Heart left ventricle (tissue), 16 donors: Measurements from ENCODE around the gene CAPN2. TPM values are rescaled to one million over a fixed set of nuclear protein-coding genes. Genes with fewer than 3 reads are reported as not detected.
A peak's percentile ranks its signal among the peaks of the same experiment; 100 is the strongest.

Experiments
- ATAC-seq, 4 donors: fragments of 200-7000 bp; cut with Tn5 transposase; one replicate each; pipeline ENCODE4 v1.9.1; 2020 to 2022; ENCODE audit warnings: moderate library complexity in 4 of 4, mild to moderate bottlenecking in 3 of 4, moderate number of reproducible peaks in 1 of 4
- DNase-seq, 5 donors: peaks; one replicate each; pipeline ENCODE4 v3.0.0-alpha.2; 2020
- H3K27ac ChIP-seq, 12 donors: fragments of 200-600 bp; sonication (generic) in 4 of 12; one replicate each; pipeline versions ENCODE4 v1.5.0 to v1.8.0; 2016 to 2022; ENCODE audit warnings: mild to moderate bottlenecking in 2 of 12
- H3K27me3 ChIP-seq, 9 donors: fragments of 200-600 bp; sonication (generic) in 2 of 9; one replicate each; pipeline versions ENCODE4 v1.5.1 to v1.8.0; 2016 to 2022; ENCODE audit warnings: mild to moderate bottlenecking in 3 of 9
- H3K36me3 ChIP-seq, 9 donors: fragments of 200-600 bp; sonication (generic) in 2 of 9; one replicate each; pipeline versions ENCODE4 v1.5.0 to v1.8.0; 2018 to 2022; ENCODE audit warnings: mild to moderate bottlenecking in 2 of 9
- H3K4me1 ChIP-seq, 12 donors: fragments of 200-600 bp; sonication (generic) in 4 of 12; one replicate each; pipeline versions ENCODE4 v1.5.0 to v1.8.0; 2016 to 2022; ENCODE audit warnings: mild to moderate bottlenecking in 3 of 12
- H3K4me3 ChIP-seq, 12 donors: fragments of 200-600 bp; sonication (generic) in 4 of 12; one replicate each; pipeline versions ENCODE4 v1.5.0 to v1.8.0; 2017 to 2022; ENCODE audit warnings: mild to moderate bottlenecking in 9 of 12, moderate library complexity in 4 of 12
- H3K9me3 ChIP-seq, 12 donors: fragments of 200-600 bp; sonication (generic) in 4 of 12; one replicate each; pipeline versions ENCODE4 v1.5.0 to v1.8.0; 2016 to 2022; ENCODE audit warnings: mild to moderate bottlenecking in 1 of 12
- CTCF ChIP-seq, 12 donors: fragments of 200-600 bp; sonication (generic) in 4 of 12; IDR thresholded peaks; one replicate each; pipeline versions ENCODE4 v1.5.0 to v1.8.0; 2018 to 2022; ENCODE audit warnings: antibody characterized with exemption in 12 of 12, mild to moderate bottlenecking in 5 of 12
- POLR2A ChIP-seq, 2 donors: fragments of 450-650 bp; IDR thresholded peaks; one replicate each; pipeline ENCODE4 v1.6.1; 2017; ENCODE audit warnings: antibody characterized with exemption in 2 of 2, mild to moderate bottlenecking in 2 of 2, moderate library complexity in 2 of 2
- WGBS, 4 donors: extraction: QIAGEN DNeasy Blood & Tissue Kit in 2 of 4; methylation state at CpG; one replicate each; pipeline versions ENCODE4 v1.1.5 to v1.1.7; 2013 to 2018; 5-methylcytosine and 5-hydroxymethylcytosine counted together
- intact Hi-C, 10 donors: fragments of 100-400 bp; cut with DNase I; formaldehyde crosslinking; loops; one replicate each; pipeline versions ENCODE4 v1.11.1 to v1.14.2; 2022
- polyA plus RNA-seq, 2 donors: library from polyadenylated mRNA; stranded (reverse); fragments of 200-250 nt; gene quantifications; one replicate each; pipeline ENCODE4 v1.2.3, GENCODE V29; 2013
- total RNA-seq, 9 donors: library from RNA; depleted of rRNA in 2 of 9; stranded (reverse); fragments of >200 nt in 2 of 9; fragmentation: NEBNext Ultra II Directional in 3 of 9; extraction: Animal tissue kit (Norgen Biotek cat#: 25700) in 3 of 9; gene quantifications; one replicate each; pipeline versions ENCODE4 v1.1.0 to v1.2.4, GENCODE V29; 2016 to 2023
- donor health status: ischemic (EF 13 %, LVEDD 7.1; RV severe dilation, severe dysfunction).
- donor health status: healthy with polysubstance abuse.
- donor health status: DM: no; HTN: yes; CAD: no.
- donor health status: DM: no; HTN: no; CAD: no.
- donor health status: ischemic (EF 25% LVEDD 6.9; RV normal size, moderate dysfunction).
- donor health status: ischemic (EF 25% LVEDD 5.7; RV mildly dilated, moderate dysfunction).
- donor health status: healthy.
- donor health status: DM: yes; HTN: yes; CAD: no.
- donor health status: ischemic (EF 35%, LVEDD 5.7; RV mildly dilated, moderate dysfunction).
- donor health status: nonischemic (EF 11% LVEDD 7.7; RV severe dilation, severe dysfunction).
- donor health status: DM: yes; HTN: yes; CAD: no.
- donor health status: PGD.
- donor health status: ischemic (EF 29% LVEDD 5.4; RV normal size, mild dysfunction).
- donor health status: nonischemic (EF 23%, LVEDD 6.1; RV moderate dilation, normal function).

CAPN2 gene
- total and polyA plus RNA-seq, 11 donors: 54.4 to 115 (median 81.8) TPM

DNA sequence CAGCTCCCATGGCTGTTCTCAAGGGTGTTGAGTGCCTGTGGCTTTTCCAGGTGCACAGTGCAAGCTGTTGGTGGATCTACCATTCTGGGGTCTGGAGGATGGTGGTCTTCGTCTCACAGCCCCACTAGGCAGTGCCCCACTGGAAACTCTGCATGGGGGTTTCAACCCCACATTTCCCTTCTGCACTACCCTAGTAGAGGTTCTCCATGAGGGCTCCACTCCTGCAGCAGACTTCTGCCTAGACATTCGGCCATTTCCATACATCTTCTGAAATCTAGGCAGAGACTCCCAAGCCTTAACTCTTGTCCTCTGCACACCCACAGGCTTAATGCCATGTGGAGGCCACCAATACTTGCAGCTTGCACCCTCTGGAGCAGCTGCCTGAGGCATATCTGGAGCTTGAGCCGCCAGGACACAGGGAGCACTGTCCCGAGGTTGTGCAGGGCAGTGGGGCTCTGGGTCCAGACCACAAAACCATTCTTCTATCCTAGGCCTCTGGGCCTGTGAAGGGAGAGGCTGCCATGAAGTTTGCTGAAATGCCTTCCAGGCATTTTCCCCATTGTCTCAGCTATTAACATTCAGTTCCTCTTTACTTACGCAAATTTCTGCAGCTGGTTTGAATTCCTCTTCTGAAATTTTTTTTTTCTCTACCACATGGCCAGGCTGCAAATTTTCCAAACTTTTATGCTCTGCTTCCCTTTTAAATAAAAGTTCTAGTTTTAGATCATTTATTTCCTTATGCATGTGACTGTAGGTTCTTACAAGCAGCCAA, 38.0 kb upstream of the CAPN2 start:
- no peak for DNase-seq
- TF ChIP-seq POLR2A (IDR thresholded peaks at IDR 0.05): no peak
- TF ChIP-seq CTCF (IDR thresholded peaks at IDR 0.05): no peak
- intact Hi-C loops: no loop called here
- 62 to 72% (median 68%) methylated on average over 5 of the region's 5 CpGs for WGBS, 4 donors
- H3K4me1 ChIP-seq: peaks cover 0 to 4% (median 0%) of the 10 kb centered on the region in 12 donors
- peak overlapping the region in 1 of 12 donors; percentile 55 for H3K27ac ChIP-seq
- H3K36me3 ChIP-seq: no peaks in the 10 kb centered on the region
- no peak for ATAC-seq
- peaks cover 0 to 19% (median 0%) of the 10 kb centered on the region in 12 donors for H3K9me3 ChIP-seq
- H3K4me3 ChIP-seq: no peak overlapping the region
- peaks cover 0 to 3% (median 0%) of the 10 kb centered on the region in 9 donors for H3K27me3 ChIP-seq

- ATAC-seq (no peak), DNase-seq (no peak)
- Histone ChIP-seq H3K4me1 (peaks cover 0 to 4% (median 0%) of the 10 kb centered on the region in 12 donors), H3K9me3 (peaks cover 0 to 16% (median 0%) of the 10 kb centered on the region in 12 donors), H3K27me3 (peaks cover 0 to 8% (median 0%) of the 10 kb centered on the region in 9 donors), H3K27ac (no peak overlapping the region), H3K36me3 (no peaks in the 10 kb centered on the region), H3K4me3 (no peak overlapping the region)
- intact Hi-C loops: no loop called here
- TF ChIP-seq POLR2A (IDR thresholded peaks at IDR 0.05): no peak
- WGBS, 4 donors: 63 to 71% (median 66%) methylated on average over 6 of the region's 6 CpGs
Observed at GRCh38 chr1:223678841-223679240, 33.5 kb upstream of the CAPN2 start.

- ATAC-seq: no peak
- H3K4me3 ChIP-seq: no peak overlapping the region
- no peaks in the 10 kb centered on the region for H3K36me3 ChIP-seq
- DNase-seq: no peak
- H3K4me1 ChIP-seq: peaks cover 0 to 4% (median 0%) of the 10 kb centered on the region in 12 donors
- peaks cover 0 to 3% (median 0%) of the 10 kb centered on the region in 12 donors for H3K9me3 ChIP-seq
- H3K27me3 ChIP-seq: peaks cover 0 to 8% (median 0%) of the 10 kb centered on the region in 9 donors
- 95 to 98% (median 95%) methylated on average over 2 of the region's 2 CpGs for WGBS, 4 donors
- intact Hi-C loops: loop anchor here in 6 of 10 donors (5.0 to 10.0 kb wide), 3 partner anchors 548 to 945 kb away; partner anchors contain the start of gene FAM177B (in 2 of the 6)
- no peak for TF ChIP-seq CTCF (IDR thresholded peaks at IDR 0.05)
- TF ChIP-seq POLR2A (IDR thresholded peaks at IDR 0.05): no peak
- no peak overlapping the region for H3K27ac ChIP-seq
Observed at GRCh38 chr1:223680188-223680587, 32.2 kb upstream of the CAPN2 start.

DNA sequence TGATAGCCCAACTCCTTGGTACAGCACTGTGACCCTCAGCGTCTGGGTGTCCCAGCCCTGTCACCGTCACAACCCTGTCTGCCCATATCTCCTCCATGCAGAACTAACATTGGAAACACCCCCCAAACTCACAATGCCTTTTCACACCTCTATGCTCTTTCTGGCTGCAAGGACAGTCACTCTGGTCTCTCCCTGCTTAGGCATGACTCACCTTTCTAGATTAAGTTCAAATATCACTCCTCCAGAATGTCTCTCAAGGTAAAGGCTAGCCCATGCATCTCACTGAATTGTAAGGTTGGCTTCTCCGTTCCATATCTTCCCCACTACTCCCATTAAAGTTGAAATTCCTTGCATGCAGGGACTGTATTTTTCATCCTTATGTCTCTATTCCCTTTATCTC, 29.8 kb upstream of the CAPN2 start:
- Histone ChIP-seq H3K4me1 (peaks cover 0 to 4% (median 0%) of the 10 kb centered on the region in 12 donors), H3K27me3 (peaks cover 0 to 8% (median 0%) of the 10 kb centered on the region in 9 donors), H3K36me3 (no peaks in the 10 kb centered on the region), H3K4me3 (no peak overlapping the region), H3K27ac (no peak overlapping the region), H3K9me3 (no peaks in the 10 kb centered on the region)
- TF ChIP-seq CTCF (IDR thresholded peaks at IDR 0.05): no peak
- ATAC-seq (no peak), DNase-seq (no peak)
- intact Hi-C loops: loop anchor here in 6 of 10 donors (5.0 to 10.0 kb wide), 3 partner anchors 550 to 948 kb away; partner anchors contain the start of gene FAM177B (in 2 of the 6)
- WGBS, 4 donors: 85 to 90% (median 85%) methylated on average over 3 of the region's 3 CpGs
